Midbrain (tissue), 1 donor: Measurements from ENCODE around the gene GFPT2.
A peak's percentile ranks its signal among the peaks of the same experiment; 100 is the strongest.

Experiments
- DNase-seq: peaks from one replicate; lab custom pipeline; 2025; lab: John Stamatoyannopoulos, UW

Gene GFPT2

GRCh38 chr5:180333661-180334060, 19.5 kb downstream of the GFPT2 start:
- DNase-seq, result no peak

- no peak for DNase-seq
Observed at GRCh38 chr5:180332861-180333260, 20.3 kb downstream of the GFPT2 start.

DNA sequence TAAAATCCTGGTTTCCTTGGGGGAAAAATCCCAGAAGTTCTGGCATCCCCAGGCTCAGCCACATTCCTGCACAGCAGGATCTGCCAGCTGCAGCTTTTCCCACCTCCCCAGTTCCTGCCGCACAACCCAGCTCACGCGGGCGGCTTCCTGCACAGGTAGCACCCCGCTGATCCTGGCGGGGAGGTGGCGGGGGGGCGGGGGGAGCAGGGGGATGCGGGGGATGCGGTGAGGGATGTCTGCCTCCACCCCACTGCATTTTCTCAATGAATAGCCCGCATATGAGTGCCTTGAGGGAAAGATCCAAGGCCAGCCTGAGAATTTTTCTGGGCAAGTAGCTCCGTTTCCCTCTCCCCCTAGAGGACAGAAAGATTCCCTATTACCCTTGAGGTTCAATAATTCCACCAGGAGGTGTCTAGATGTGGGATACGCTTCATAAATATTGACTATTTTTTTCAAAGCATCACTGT, 21.1 kb downstream of the GFPT2 start:
- DNase-seq, result no peak

DNA sequence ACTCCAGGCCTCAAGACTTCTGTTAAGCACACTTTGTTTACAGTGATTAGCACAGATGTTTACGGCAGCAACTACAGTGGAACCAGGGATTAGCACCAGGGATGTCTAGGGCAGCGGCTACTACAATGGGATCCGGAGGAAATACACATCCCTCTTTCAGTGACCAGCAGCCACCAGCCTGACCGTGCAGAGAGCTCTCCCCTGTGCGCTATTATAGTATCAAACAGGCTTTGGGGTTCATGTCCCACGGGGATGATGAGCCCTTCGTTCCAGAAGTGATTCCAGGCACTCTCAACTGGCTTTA, 21.5 kb downstream of the GFPT2 start:
- no peak for DNase-seq

GRCh38 chr5:180330810-180331646, 22.1 kb downstream of the GFPT2 start:
- no peak for DNase-seq

DNA sequence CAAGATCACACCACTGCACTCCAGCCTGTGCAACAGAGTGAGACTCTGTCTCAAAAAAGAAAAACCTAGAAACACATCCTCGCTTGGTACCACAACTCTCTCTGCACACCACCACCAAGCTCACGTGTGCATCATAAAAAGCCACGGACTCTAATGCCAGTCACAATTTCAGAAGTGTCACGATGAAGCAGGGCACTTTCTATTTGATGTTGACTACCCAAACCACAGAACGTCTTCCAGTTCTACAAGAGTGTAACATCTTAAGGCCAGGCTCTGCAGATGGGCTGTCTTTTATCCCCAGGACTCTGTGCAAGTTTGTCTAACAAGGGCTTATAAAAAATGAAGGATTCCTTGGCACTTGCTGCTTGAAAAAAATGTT, 22.9 kb downstream of the GFPT2 start:
- no peak for DNase-seq

DNA sequence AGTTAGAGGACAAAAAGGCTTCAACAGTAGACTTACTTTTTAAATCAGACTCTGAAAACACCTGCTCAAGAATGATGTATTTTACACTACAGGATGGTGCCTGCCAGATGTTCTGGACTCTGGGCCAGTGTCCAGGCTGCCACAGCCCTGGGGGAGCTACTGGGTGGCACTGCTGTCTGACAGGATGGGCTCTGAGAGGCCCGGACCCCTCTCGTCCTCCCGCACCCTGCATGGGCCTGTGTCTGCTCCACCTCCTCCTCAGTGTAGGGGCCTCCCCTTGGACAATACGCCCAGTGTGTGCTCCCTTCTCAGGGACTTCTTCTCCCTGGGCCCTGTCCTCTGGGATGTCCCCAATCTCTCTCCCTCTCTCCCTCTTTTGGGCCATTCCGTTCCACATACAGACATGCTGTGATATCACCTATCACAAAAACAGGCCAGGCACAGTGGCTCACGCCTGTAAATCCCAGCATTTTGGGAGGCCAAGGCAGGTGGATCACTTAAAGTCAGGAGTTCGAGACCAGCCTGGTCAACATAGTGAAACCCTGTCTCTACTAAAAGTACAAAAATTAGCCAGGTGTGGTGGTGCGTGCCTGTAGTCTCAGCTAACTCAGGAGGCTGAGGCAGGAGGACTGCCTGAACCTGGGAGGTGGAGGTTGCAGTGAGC, 23.4 kb downstream of the GFPT2 start:
- DNase-seq, result no peak

GRCh38 chr5:180329138-180329435, 24.0 kb downstream of the GFPT2 start:
- DNase-seq, result no peak

DNA sequence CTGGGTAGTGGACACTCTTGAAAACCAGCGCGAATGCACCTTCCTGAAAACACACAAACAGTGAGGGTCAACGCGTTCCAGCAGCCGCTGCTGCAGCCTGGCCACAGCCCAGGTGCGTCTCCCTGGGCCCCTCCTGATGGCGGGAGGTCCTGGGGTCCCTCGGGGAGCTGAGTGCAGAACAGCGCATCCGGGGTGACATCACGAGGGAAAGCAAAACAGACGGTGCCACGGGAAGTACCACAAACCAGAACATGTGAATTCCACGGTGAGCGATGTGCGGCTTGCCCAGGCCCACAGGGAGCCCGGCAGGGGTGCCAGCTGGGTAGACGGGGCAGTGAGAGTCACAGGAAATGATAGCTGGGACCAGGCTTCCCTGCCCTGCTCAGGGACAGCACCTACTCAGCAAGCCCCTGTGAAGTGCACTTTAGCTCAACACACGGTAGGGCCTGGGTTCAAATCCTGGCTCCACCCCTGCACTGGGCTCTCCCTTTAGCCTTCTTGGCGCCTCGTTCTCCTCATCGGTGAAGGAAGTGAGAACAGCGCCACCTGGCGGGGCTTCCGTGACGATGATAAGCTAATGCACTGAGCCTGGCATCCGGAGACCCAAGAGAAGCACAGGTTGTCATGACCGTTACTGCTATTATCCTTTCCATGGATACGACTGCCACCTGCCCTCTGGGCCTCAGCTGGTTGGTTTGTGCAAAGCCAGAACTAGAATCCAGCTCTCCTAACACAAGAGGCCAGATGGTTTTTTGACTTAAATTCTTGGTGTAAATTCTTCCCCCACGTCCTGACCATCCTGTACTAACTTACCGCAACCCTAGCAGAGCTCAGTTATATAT, 24.6 kb downstream of the GFPT2 start:
- DNase-seq, result peak; percentile 54

- no peak for DNase-seq
Observed at GRCh38 chr5:180326989-180327565, 26.1 kb downstream of the GFPT2 start.

- no peak for DNase-seq
Observed at GRCh38 chr5:180324601-180324950, 28.6 kb downstream of the GFPT2 start.

DNA sequence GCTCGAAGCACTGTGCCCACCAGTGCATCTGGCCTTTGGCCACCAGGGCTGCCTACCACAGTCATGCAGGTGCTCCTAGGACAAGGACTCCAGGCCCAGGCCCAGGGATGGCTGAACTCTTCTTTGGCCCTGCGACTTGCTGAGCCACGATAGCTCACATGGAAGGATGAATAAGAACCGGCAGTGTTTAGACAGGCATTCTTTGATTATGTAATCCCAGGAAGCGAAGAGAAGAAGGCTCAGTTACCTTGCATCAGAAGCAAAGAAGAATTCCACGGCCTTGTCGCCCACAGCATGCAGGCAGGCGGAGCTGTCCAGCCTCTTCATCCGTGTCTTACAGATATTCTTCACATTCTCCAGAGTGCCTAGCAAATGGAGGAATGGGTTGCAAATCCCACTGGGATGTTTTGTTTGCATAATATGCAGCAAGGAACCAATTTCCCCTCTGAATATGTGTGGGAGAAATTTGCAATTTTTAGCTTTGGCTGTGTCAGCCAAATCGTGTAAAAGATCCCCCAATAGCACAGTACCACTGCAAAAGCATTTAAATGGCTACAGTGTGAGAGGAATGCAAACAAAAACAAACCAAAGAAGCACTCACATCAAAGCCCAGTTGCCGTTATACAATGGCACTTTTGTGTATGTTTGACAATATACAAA, 29.1 kb downstream of the GFPT2 start:
- no peak for DNase-seq

DNA sequence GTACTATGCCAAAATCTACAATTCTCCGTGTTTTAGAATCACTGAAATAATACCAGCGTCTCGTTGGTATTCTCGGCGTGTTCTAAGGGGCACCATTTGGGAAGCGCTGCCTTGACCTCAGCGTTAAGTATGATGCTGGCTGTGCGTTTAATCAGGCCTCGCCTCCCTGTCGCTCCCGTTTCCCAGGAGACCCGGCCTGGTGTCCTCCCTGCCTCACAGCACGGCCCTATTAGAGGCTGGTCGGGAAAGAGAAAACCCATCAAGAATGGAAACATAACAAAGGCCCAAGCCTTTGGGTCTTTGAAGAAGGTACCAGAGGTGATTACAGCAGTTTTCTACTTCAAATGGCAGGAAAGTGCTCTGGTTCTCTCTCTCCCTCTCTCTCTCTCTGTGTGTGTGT, 30.0 kb downstream of the GFPT2 start:
- no peak for DNase-seq

DNA sequence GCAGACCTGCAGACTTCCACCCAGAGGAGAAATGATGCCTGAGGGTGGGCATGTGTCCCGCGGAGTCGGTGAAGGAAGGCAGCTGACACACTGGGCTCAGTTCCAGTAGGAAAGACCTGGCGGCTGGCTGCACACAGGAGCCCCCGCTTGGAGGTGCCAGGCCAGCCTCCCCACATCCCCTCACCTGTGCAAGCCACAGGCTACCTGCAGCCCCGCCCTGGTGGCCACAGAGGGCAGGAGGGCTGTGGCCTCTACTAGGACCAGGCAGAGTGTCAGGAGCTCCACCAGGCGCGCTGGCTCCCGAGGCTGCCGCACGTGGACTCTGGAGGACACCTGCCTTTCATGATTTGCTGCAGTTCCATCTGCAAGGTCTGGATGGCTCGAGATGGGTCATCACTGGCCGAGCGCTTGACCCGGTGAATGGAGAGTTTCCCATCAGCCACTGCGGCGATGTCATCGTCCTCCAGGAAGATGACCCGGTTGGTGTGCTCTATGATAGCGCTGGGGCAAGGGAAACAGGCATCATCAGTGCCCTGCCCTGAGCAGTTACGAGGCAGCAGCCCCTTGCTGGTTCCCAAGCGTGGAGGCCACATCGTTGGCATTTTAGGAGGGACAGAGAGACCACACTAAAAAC, 34.6 kb downstream of the GFPT2 start:
- no peak for DNase-seq

DNA sequence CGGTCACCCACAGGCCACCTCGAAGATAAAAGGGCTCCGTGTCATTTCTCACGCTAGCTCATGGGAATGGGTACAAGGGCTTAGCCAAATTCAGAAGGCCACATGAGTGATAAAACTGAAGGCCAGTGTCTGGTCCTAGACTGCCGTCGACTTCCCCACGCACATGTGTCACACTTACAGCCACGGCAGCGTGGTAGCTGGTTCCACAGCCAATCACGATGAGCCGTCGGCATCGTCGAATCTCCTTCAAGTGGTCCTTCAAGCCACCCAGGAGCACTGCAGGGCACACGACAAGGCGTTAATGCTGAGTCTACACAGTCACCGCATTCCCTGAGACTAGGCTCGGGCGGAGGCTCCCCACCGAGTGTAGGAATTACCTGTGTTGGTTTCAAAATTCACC, 36.5 kb downstream of the GFPT2 start:
- DNase-seq, result no peak

GRCh38 chr5:180315762-180316212, 37.3 kb downstream of the GFPT2 start:
- DNase-seq, result peak; percentile 69

- peak; percentile 81 for DNase-seq
Observed at GRCh38 chr5:180313677-180314505, 39.2 kb downstream of the GFPT2 start.

GRCh38 chr5:180311216-180311615, 41.9 kb downstream of the GFPT2 start:
- no peak for DNase-seq

GRCh38 chr5:180306796-180307195, 46.3 kb downstream of the GFPT2 start:
- DNase-seq, result no peak

- DNase-seq, result no peak
Observed at GRCh38 chr5:180305481-180305880, 47.7 kb downstream of the GFPT2 start.
